Transverse colon (tissue), 4 donors: ENCODE data around the gene CFAP58. TPM values are rescaled to one million over a fixed set of nuclear protein-coding genes. Genes with fewer than 3 reads are reported as not detected.

Source experiments
- DNase-seq: peaks from one replicate; pipeline ENCODE4 v3.0.0-alpha.2; 2019
- H3K27ac ChIP-seq, 4 donors: fragments of 200-600 bp; sonication (generic); 2 replicates each; pipeline ENCODE4 v1.5.1; 2016 to 2018; ENCODE audit warnings: inconsistent platforms in 4 of 4
- H3K27me3 ChIP-seq: fragments of 200-600 bp; sonication (generic); 2 replicates; pipeline ENCODE4 v1.5.1; 2017; ENCODE audit warnings: inconsistent platforms
- H3K36me3 ChIP-seq, 4 donors: fragments of 200-600 bp; sonication (generic); 2 replicates each; pipeline ENCODE4 v1.5.1; 2017 to 2019; ENCODE audit warnings: inconsistent platforms in 4 of 4
- H3K4me1 ChIP-seq, 4 donors: fragments of 200-600 bp; sonication (generic); 2 replicates each; pipeline ENCODE4 v1.5.1; 2017 to 2020; ENCODE audit warnings: inconsistent platforms in 4 of 4
- H3K4me3 ChIP-seq, 4 donors: fragments of 200-600 bp; sonication (generic); 1 replicate in 1 of 4; 2 replicates in 3 of 4; pipeline versions ENCODE4 v1.5.1 to v1.6.1; 2017 to 2019; ENCODE audit warnings: inconsistent platforms in 4 of 4
- H3K9me3 ChIP-seq, 2 donors: fragments of 200-600 bp; sonication (generic); 2 replicates each; pipeline ENCODE4 v1.5.1; 2017 to 2019; ENCODE audit warnings: inconsistent platforms in 2 of 2
- EP300 ChIP-seq: sonication (generic); formaldehyde crosslinking; IDR thresholded peaks from one replicate; pipeline ENCODE4 v1.6.1; 2017; ENCODE audit warnings: antibody characterized with exemption, low read depth
- POLR2A ChIP-seq: fragments of 450-650 bp; IDR thresholded peaks from one replicate; pipeline ENCODE4 v1.6.1; 2016; ENCODE audit warnings: antibody characterized with exemption, mild to moderate bottlenecking, moderate library complexity
- POLR2AphosphoS5 ChIP-seq, 3 donors: sonication (generic); formaldehyde crosslinking; IDR thresholded peaks; one replicate each; pipeline ENCODE4 v1.6.1; 2016; ENCODE audit warnings: antibody characterized with exemption in 3 of 3
- WGBS, 2 donors: methylation state at CpG; one replicate each; pipeline ENCODE4 v1.1.5; 2018; ENCODE audit warnings: low coverage in 1 of 2; 5-methylcytosine and 5-hydroxymethylcytosine counted together
- in situ Hi-C, 4 donors: fragments of 200-750 bp; cut with MboI; loops; one replicate each; pipeline versions ENCODE4 v1.15.0 to v1.15.1; 2017; ENCODE audit warnings: low sequenced_read_pairs in 3 of 4, low pct_ligation_motif_present in 1 of 4, low pct_unique_long_range_greater_than_20kb in 1 of 4
- intact Hi-C: fragments of 100-400 bp; cut with DNase I; formaldehyde crosslinking; loops from one replicate; pipeline ENCODE4 v1.15.1; 2023; ENCODE audit warnings: low total_unique reads
- total RNA-seq, 4 donors: library from RNA; depleted of rRNA; stranded (reverse); fragments of >200 nt; gene quantifications; one replicate each; pipeline ENCODE4 v1.1.0, GENCODE V29; 2016
- TF ChIP-seq, protein P1 (sequence below), 5 experiments: fragments of 200-600 bp in 3 of 5; fragments of 450-650 bp in 2 of 5; sonication (generic) in 3 of 5; IDR thresholded peaks; 1 replicate in 2 of 5; 2 replicates in 3 of 5; pipeline ENCODE4 v1.5.1; 2016 to 2017; ENCODE audit warnings: antibody characterized with exemption in 5 of 5, inconsistent platforms in 3 of 5, mild to moderate bottlenecking in 2 of 5, moderate library complexity in 1 of 5

Gene CFAP58
- total RNA-seq, 4 donors from 2014 or later, result 0.16 to 0.27 TPM; not detected in 2

DNA sequence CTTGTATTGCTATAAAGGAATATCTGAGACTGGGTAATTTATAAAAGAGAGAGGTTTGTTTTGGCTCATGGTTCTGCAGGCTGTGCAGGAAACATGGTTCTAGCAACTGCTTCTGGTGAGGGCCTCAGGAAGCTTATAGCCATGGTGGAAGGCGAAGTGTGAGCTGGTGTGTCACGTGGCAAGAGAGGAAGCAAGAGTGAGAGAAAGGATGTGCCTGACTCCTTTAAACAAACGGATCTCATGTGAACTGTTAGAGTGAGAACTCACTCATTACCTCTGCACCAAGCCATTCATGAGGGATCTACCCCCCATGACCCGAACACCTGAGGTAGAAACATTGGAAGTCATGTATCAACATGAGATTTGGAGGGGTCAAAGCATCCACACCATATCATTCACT lies 7.7 kb upstream of the CFAP58 start:
- Histone ChIP-seq H3K9me3 (no peaks in the 10 kb centered on the region), H3K27me3 (no peaks in the 10 kb centered on the region), H3K4me3 (no peak overlapping the region), H3K27ac (no peak overlapping the region), H3K4me1 (peaks cover 0 to 11% (median 4%) of the 10 kb centered on the region in 4 donors), H3K36me3 (no peaks in the 10 kb centered on the region)
- in situ Hi-C loops (loop anchor here (5.0 to 10.0 kb wide), 4 partner anchors 34 to 51 kb away; no protein-coding TSS in a partner anchor), intact Hi-C loops (no loop called here)
- TF ChIP-seq POLR2A (no peak), POLR2AphosphoS5 (IDR thresholded peaks at IDR 0.05) (no peak), EP300 (no peak)
- TF ChIP-seq, protein P1, sequence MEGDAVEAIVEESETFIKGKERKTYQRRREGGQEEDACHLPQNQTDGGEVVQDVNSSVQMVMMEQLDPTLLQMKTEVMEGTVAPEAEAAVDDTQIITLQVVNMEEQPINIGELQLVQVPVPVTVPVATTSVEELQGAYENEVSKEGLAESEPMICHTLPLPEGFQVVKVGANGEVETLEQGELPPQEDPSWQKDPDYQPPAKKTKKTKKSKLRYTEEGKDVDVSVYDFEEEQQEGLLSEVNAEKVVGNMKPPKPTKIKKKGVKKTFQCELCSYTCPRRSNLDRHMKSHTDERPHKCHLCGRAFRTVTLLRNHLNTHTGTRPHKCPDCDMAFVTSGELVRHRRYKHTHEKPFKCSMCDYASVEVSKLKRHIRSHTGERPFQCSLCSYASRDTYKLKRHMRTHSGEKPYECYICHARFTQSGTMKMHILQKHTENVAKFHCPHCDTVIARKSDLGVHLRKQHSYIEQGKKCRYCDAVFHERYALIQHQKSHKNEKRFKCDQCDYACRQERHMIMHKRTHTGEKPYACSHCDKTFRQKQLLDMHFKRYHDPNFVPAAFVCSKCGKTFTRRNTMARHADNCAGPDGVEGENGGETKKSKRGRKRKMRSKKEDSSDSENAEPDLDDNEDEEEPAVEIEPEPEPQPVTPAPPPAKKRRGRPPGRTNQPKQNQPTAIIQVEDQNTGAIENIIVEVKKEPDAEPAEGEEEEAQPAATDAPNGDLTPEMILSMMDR (IDR thresholded peaks at IDR 0.05), result no peak
- no peak for DNase-seq
- 54 to 68% methylated on average over 4 of the region's 4 CpGs for WGBS, 2 donors

DNA sequence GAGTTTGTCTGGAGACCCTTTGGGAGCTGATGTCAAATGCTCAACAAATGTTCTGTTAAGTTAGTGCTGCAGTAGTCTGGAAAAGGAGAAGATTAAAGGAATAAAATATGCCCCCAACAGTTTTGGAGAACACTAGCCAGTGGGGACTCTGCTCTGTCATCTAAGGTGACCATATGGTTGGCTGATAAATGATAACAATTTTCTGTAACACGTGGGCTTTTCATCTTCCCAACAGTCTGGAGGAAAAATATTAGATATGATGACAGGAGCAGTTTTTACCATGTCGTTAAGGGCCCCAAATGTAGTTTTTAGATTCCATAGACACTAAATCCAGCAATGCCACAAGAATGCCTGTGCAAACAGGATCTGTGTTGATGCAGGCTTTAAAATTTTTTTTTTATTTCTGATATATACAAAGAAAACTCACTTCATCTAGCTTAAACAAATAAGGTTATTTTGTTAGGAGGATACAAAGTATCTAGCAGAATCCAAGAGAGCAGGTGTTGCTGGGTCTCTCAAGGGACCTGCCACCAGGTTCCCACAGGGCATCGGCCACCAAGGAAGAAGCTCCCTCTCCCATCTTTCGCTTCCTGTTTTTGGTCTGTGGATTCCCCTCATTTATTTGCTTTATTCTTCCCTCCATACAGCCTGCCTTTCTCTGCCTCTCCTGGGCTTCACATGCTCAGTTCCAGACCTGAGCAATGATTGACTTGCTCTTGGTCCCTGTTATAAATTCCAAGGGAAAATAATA lies 6.2 kb upstream of the CFAP58 start:
- in situ Hi-C loops (loop anchor here (5.0 to 10.0 kb wide), 4 partner anchors 35 to 53 kb away; no protein-coding TSS in a partner anchor), intact Hi-C loops (no loop called here)
- Histone ChIP-seq H3K4me1 (peaks cover 0 to 14% (median 4%) of the 10 kb centered on the region in 4 donors), H3K4me3 (no peak overlapping the region), H3K36me3 (no peaks in the 10 kb centered on the region), H3K27ac (no peak overlapping the region), H3K9me3 (no peaks in the 10 kb centered on the region), H3K27me3 (no peaks in the 10 kb centered on the region)
- WGBS, 2 donors, result 59 to 77% methylated on average over 2 to 4 of the region's 4 CpGs
- TF ChIP-seq, protein P1 (IDR thresholded peaks at IDR 0.05), result no peak
- TF ChIP-seq POLR2A (no peak), POLR2AphosphoS5 (IDR thresholded peaks at IDR 0.05) (no peak), EP300 (no peak)
- no peak for DNase-seq

DNA sequence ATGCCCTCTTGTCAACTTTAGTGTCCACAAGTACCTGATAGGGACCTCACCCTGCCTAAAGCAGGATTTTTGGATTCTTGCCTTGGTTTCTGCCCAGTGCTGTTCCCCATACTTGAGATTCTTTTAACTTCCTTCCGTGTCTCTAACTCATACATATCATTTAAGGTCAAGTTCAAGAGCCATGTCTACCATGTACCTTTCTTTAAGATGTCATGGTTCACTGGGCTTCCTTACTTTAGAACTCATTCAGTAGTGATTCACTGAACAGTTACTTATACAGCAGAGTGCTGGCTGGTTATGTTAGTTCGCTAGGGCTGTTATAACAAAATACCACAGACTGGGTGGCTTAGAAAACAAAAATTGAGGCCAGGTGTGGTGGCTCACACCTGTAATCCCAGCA lies 5.0 kb upstream of the CFAP58 start:
- no peak for DNase-seq
- H3K36me3 ChIP-seq, result no peaks in the 10 kb centered on the region
- H3K27ac ChIP-seq, result no peak overlapping the region
- no peak overlapping the region for H3K4me3 ChIP-seq
- 67 to 83% methylated on average over 1 to 2 of the region's 2 CpGs for WGBS, 2 donors
- intact Hi-C loops (no loop called here), in situ Hi-C loops (loop anchor here (5.0 to 10.0 kb wide), 4 partner anchors 36 to 54 kb away; no protein-coding TSS in a partner anchor)
- TF ChIP-seq POLR2AphosphoS5 (IDR thresholded peaks at IDR 0.05) (no peak), EP300 (no peak), POLR2A (no peak)
- TF ChIP-seq, protein P1 (IDR thresholded peaks at IDR 0.05), result no peak
- peaks cover 4 to 22% (median 7%) of the 10 kb centered on the region in 4 donors for H3K4me1 ChIP-seq
- no peaks in the 10 kb centered on the region for H3K9me3 ChIP-seq
- H3K27me3 ChIP-seq, result no peaks in the 10 kb centered on the region

DNA sequence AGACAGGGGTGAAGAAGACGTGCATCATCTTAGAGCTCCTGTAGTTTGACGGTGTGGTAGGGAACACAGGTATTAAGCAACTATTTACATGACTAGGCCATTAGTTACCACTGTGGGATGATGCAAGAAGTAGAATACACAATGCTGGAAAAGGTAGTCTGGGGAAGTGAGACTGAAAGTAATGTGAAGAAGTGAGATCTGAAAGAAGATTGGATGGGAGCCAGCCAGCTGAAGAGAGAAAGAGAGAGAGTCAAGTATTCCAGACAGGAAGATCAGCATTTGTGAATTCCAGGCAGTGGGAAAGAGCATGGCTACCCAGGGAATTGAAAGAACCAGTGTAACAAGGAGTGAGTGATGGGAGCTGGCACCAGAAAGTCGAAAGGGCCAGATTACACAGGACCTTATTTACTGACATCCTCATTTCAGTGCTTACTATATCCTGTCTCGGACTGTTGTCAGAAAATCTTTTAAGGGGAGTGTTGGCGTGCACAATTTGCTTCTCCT lies 4.0 kb upstream of the CFAP58 start:
- 36 to 78% methylated on average over 2 to 5 of the region's 5 CpGs for WGBS, 2 donors

More for the DNA sequence above, 4.0 kb upstream of the CFAP58 start:
- Histone ChIP-seq H3K4me1 (peaks cover 9 to 28% (median 12%) of the 10 kb centered on the region in 4 donors), H3K27me3 (no peaks in the 10 kb centered on the region), H3K9me3 (no peaks in the 10 kb centered on the region), H3K4me3 (peak overlapping the region in 1 of 4 donors; percentile 6), H3K27ac (peak overlapping the region; percentile 29 to 57 (median 40)), H3K36me3 (no peaks in the 10 kb centered on the region)
- intact Hi-C loops (loop anchor here (5.0 kb wide), 2 partner anchors 42 to 57 kb away; no protein-coding TSS in a partner anchor), in situ Hi-C loops (loop anchor here (5.0 to 10.0 kb wide), 5 partner anchors 37 to 57 kb away; no protein-coding TSS in a partner anchor)
- peak; percentile 20 for DNase-seq
- TF ChIP-seq POLR2AphosphoS5 (IDR thresholded peaks at IDR 0.05) (peak in 2 of 3 donors; percentile 8 to 54), EP300 (no peak)
